ENCODE measurements around the gene ATXN1.
"Not testable (repeated sequence)": the region's sequence is repeated elsewhere in the genome, so short reads cannot be mapped to it uniquely, and the experiment has no call there.

Gene ATXN1

DNA sequence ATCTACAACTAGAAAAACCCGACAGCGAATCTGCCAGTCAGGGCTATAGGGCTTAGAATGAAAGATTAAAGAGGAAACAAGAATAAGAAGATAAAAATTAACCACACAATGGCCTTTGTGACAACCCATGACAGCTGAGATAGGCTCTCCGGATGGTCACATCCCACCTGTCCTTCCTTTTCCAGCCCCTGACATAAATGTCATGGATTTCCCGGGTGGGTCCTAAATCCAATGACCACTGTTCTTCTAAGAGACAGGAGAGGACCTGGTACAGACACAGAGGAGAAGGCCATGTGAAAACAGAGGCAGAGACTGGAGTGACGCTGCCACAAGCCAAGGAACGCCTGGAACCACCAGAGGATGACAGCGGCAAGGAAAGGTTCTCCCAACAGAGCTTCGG lies 41.8 kb downstream of the ATXN1 start:
- DNase-seq (no peak), ATAC-seq (no peak)

DNA sequence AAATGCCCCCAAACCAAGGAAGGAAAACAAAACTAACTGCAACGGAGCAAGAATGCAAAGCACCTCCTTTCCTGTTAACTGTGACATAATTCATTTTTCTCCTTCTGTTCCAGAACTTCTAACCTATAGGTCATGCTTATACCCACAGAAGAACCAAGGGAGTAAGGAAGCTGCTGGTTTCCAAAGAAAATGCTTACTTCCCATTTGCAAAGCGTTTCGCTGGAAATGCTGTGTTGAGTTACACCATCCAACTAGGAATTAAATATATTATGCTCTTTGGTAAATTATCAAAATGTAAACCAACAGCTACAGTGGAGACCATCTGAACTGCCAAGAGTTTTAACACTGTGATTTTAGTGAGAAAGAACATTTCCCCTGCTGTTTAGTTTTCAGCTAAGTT lies 42.9 kb downstream of the ATXN1 start:
- no peak for DNase-seq
- no peak for ATAC-seq

DNA sequence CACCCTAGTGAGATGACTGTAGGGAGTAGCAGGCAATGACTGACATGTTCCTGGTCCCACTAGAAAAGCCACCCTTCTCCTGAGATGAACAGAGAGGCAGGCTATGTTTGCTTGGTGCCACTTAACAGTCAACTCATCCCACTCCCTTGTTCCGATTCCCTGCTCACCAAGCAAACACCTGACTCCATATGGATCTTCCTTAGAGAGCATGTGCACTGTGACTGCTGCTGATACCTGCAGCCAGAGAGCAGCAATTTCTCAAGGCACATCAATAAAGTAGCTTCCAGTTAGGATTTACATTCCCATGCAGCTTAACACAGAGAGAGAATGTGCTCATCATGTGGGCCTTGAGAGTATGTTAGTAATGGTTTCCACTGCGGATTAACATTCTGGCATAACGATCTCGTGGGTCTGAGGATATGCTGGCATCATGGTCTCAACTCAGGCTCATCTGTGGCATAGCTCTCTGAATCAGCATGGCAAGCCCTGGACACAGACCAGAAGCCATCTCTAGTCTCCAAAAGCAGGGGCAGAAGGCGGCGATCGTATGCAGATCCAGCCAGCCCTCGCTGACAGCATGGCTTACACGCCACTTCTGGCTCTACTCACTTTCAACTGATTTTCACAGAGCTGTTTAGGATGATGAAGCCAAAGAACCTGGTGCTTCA lies 43.9 kb downstream of the ATXN1 start:
- ATAC-seq (no peak), DNase-seq (no peak)

GRCh38 chr6:16716321-16716858 lies 44.9 kb downstream of the ATXN1 start:
- DNase-seq = no peak
- ATAC-seq = no peak

DNA sequence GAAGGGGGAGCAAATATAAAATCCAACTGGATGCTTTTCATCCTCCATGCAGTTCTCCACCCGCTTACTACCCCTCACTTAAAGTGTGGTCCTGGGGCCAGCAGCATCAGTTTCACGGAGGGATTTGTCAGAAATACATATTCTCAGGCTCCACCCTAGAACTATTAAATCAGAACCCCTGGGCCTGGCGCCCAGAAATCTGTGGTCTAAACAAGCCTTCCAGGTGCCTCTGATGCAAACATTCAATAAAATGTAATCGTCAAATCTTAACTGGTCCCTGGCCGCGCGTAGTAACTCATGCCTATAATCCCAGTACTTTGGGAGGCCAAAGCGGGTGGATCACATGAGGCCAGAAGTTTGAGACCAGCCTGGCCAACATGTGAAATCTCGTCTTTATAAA lies 47.7 kb downstream of the ATXN1 start:
- no peak for DNase-seq
- ATAC-seq = no peak

GRCh38 chr6:16712931-16713484 lies 48.3 kb downstream of the ATXN1 start:
- ATAC-seq (peak; percentile 65), DNase-seq (no peak)

DNA sequence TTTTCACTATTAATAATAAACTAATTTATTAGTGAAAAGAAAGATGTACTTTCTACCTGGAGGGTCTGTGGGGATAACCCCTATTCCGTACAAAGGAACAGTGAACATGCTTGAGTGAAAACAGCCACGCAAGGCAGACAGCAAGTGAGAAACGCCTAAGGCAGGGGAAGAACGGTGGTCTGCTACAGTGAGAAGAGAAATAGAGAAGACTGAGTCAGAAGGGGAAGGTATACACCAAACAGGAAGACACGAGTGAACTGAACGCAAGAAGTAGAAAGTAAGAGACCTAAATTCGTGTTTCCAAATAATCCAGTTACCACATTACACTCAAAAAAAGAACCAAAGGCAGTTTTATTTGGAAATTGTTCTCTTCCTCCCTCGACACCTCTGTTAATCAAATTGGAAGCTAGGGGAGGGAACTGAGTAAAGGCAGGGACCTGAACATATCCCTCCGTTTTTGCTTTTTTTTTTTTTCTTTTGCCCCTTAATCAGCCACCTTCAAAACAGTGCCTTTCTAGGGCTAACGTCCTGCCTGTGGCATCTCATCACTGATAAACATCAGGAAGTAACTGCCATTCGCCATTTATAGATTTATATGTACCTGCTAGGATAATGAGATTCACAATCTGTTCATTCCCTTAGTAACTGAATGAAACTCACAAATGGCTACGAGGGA lies 48.9 kb downstream of the ATXN1 start:
- ATAC-seq (peak; percentile 82), DNase-seq (no peak)

GRCh38 chr6:16711546-16712254 lies 49.6 kb downstream of the ATXN1 start:
- DNase-seq = peak; percentile 41
- peak; percentile 11 for ATAC-seq

DNA sequence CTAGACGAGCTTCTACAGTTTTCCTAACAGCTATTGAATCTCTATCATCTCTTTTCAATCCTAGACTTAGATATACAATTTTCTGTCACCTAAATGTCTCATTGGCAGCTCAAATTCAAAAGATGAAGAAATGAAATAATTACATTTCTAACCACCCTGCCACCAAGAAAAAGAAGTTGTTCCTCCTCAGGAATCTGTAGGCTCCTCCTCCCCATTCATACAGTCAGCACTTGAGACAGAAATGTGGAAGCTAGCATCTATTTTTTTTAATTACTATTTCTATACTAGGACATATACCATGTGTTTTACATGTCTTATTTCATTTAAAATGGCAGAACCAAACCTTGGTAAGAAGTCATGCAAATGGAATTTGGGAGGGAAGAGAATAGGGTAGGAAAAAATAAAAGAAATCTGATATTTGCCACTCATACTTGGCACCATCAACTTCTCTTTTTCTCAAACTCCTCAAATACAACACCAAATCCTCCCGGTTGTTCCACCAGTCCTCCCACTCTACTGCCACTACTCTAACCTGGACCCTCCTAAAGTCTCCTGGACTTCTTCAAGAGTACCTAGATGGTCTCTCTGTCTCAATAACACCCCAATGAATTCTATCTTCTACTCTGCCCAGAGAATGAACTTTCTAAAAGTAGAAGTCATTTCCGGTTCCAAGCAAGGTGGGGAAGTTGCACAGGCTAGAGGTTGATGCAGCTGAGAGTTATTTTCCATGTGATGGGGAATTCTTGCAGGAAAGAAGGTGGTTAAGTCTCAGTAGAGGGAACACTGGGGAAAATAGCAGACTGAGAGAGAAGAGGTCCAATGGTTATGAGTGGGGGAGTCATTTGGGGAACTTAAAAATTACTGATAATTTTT lies 54.1 kb downstream of the ATXN1 start:
- ATAC-seq (peak; percentile 12), DNase-seq (no peak)

- DNase-seq, ATAC-seq: not testable (repeated sequence)
These were observed 54.8 kb downstream of the ATXN1 start for GRCh38 chr6:16706491-16706890.

- ATAC-seq (no peak), DNase-seq (no peak)
These were observed 55.2 kb downstream of the ATXN1 start for GRCh38 chr6:16706029-16706428.

GRCh38 chr6:16705081-16705993 lies 55.9 kb downstream of the ATXN1 start:
- no peak for DNase-seq
- ATAC-seq = no peak

DNA sequence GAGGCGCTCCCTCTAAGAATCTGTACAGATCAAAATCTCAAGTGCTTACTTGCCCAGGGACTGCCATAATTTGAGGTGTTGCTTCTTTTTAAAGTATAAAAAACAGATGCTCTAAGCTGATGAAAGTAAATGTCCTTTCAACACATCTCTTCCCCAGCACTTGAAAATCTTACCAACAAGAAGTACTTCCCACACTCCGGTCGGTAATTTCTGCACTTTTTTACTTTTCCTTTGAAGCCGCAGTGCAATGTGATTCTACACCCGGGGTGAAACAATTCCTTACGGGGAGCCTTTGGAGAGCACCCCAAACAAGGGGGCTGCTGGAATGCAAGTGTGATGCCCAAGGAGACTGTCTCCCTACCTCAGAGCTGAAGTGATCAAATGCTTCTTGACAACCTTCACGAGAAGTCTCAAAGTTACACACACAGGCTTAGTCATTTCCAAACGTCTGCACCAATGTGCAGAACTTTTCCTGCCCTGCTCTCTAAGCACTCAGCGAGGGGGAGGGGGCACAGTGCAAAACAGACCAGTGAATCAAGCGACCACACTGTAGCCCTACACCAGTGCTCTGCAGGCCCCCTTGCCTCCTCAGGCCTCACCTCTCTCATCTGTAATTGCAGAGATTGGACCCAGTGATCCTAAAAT lies 56.7 kb downstream of the ATXN1 start:
- peak; percentile 66 for DNase-seq
- peak; percentile 89 for ATAC-seq

DNA sequence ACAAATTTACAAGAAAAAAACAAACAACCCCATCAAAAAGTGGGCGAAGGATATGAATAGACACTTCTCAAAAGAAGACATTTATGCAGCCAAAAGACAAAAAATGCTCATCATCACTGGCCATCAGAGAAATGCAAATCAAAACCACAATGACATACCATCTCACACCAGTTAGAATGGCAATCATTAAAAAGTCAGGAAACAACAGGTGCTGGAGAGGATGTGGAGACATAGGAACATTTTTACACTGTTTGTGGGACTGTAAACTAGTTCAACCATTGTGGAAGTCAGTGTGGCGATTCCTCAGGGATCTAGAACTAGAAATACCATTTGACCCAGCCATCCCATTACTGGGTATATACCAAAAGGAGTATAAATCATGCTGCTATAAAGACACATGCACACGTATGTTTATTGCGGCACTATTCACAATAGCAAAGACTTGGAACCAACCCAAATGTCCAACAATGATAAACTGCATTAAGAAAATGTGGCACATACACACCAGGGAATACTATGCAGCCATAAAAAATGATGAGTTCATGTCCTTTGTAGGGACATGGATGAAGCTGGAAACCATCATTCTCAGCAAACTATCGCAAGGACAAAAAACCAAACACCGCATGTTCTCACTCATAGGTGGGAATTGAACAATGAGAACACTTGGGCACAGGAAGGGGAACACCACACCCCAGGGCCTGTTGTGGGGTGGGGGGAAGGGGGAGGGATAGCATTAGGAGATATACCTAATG lies 58.5 kb downstream of the ATXN1 start:
- ATAC-seq, DNase-seq: not testable (repeated sequence)

GRCh38 chr6:16700916-16701234 lies 60.4 kb downstream of the ATXN1 start:
- ATAC-seq (peak; percentile 5), DNase-seq (no peak)

DNA sequence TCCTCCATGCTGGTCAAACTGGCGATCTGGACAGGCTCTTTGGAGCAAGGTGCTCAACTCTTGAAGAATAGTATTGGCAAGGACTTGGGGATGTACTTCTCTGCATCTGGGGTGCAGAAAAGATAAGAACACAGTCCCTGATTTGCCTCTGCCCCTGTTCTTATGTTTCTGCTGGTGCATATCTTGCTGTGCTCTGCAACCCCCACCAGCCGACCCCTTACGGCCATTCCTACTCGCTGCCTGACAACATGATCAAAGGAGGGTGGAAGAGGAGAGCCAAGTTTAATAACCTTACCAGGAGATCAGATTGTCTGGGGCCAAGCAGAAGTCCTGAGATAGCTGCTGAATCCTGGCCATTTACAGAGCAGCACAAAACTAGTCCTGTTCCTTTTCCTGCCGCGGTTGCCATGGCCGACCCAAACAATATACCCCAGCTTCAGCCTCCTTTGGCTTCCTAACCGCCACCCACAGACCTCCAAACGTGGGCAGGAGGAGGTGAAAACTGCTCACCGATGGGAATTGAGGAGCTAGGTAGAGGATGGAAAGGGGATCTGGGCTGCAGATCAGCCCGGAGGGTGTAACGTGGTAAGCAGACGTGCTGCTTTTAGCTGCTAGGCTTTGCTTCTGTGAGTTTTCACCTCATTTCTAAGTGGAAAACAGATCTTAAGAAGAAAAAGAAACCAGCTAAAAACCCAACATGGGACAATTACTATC lies 60.9 kb downstream of the ATXN1 start:
- DNase-seq = peak; percentile 60

GRCh38 chr6:16698997-16699868 lies 62.0 kb downstream of the ATXN1 start:
- no peak for DNase-seq

More for the DNA sequence above, 60.9 kb downstream of the ATXN1 start:
- peak; percentile 28 for ATAC-seq

DNA sequence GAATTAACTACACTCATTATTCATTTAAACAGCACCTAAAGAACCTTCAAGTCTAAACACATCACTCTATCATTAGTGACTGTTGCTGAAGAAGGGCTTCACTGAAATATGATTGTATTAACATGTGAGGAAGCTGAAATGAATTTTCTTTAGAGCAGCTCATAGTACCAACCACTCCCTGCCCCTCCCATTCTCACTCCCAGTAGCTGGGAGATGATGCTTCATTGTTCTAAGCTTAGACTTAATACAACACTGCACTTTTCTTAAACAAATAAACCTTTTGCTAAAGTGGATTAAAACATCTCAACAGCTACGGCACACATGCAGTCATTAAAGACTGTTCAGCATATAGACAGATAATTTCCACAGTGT lies 63.1 kb downstream of the ATXN1 start:
- DNase-seq = no peak
- ATAC-seq = no peak

More at GRCh38 chr6:16698997-16699868, 62.0 kb downstream of the ATXN1 start:
- peak; percentile 77 for ATAC-seq
